Skin of body (tissue), 2 donors: Measurements from ENCODE around the gene SYK. TPM values are rescaled to one million over a fixed set of nuclear protein-coding genes. Genes with fewer than 3 reads are reported as not detected.
"Not testable (repeated sequence)": the region's sequence is repeated elsewhere in the genome, so short reads cannot be mapped to it uniquely, and the experiment has no call there.

Experiments
- DNase-seq: peaks from one replicate; lab custom pipeline; 2025; lab: John Stamatoyannopoulos, UW
- total RNA-seq: library from RNA; depleted of rRNA; stranded (reverse); fragments of >200 nt; gene quantifications from one replicate; pipeline ENCODE4 v1.2.3, GENCODE V29; 2014

SYK gene
- total RNA-seq, 1 donor from 2014 or later, result 10.2 TPM

DNA sequence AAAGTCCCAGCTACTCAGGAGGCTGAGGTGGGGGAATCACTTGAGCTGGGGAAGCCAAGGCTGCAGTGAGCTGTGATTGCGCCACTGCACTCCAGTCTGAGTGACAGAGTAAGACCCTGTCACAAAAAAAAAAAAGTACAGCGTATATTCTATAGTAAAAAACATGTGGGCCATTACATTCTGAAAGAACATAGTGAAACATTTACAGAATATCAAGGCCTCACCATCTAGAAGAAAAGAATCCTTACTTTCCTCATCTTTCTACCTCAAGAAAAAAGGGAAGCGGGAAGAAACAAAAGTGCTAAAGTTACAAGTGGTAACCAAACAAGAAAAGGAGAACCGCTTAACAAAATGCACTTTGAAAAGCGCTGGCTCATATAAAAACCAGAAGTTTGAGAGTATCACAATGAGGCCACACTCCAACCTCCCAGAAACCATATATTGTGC lies 5.7 kb upstream of the SYK start:
- DNase-seq, result no peak

DNA sequence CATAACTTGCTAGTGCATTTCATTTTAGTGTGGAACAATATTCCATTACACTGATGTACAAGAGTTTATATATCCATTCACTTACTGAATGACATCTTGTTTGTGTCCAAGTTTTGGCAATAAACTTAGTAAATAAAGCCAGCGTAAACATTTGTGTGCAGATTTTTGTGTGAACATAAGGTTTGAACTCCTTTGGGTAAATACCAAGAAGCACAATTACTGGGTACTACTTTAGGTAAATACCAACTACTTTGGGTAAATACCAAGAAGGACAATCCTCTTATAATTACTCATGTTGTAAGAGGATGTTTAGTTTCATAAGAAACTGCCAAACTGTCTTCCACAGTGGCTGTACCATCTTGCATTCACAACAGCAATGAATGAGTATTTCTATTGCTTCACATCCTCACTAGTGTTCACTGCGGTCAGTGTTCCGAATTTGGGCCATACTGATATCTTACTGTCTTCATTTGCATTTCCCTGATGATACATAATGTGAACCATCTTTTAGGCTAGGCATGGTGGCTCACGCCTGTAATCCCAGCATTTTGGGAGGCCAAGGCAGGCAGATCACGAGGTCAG lies 2.3 kb upstream of the SYK start:
- DNase-seq, result no peak

GRCh38 chr9:90801973-90802322 lies 329 bp downstream of the SYK start:
- no peak for DNase-seq

DNA sequence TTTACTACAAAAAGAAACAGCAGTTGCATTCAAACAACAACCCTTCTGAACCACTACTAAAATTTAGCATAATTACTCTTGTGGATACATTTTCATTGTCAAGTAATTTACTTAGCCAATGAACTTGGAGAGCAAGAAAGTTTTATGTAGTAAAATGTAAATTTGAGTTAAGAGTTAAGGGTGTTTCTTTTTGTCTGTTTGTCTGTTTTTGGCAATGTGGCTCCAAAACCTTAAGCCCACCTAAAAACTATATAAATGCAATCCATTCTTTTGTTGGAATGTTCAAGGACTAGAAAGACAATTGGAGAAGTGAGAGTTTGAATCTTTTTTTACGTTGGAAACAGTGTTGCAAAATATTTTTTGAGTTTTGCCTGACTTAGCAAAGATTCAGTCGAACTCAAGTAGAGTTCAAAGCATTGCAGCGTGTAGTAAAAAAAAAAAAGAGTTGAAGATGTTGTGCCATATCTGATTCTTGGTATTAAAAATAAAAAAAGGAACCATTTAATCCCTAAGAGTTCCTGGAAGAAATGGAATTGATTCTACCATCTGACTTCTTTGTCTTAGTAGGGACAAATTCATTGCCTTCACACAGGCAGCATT lies 867 bp downstream of the SYK start:
- DNase-seq, result no peak

DNA sequence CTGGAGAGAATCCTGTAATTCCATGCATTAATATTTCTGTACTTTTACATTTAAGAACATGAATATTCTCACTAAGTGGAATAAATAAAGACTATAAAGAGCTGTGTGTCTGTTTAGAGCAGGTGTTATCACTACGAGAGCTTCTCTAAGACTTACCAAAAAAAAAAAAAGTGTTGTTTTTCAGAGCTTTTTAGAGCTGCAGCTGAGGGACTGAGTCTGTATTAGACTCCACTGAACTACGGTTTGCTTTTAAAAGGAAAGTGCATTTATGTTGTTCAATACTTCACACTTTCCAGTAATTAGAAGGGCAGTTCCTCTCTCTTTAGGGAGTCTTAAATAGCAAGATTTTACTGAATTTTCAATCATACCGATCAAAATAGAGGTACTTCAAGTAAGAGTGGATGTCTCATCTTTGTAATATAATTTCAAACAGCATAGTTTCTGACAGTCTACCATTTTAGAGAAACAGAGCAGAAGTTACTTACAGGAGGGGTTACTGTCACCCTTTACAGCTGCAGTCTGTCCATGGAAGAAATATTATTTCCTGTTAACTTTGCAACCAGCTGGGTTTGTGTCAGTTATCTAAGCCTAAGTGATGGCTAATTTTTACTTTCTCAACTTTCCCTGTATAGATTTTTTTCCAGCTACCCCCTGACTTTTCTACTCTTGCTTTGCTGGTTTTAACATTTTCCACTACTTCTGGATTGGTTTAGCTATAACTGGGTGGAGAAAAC lies 2.4 kb downstream of the SYK start:
- DNase-seq, result no peak

GRCh38 chr9:90805006-90805996 lies 3.7 kb downstream of the SYK start:
- DNase-seq, result no peak

GRCh38 chr9:90807006-90807405 lies 5.4 kb downstream of the SYK start:
- DNase-seq, result no peak

DNA sequence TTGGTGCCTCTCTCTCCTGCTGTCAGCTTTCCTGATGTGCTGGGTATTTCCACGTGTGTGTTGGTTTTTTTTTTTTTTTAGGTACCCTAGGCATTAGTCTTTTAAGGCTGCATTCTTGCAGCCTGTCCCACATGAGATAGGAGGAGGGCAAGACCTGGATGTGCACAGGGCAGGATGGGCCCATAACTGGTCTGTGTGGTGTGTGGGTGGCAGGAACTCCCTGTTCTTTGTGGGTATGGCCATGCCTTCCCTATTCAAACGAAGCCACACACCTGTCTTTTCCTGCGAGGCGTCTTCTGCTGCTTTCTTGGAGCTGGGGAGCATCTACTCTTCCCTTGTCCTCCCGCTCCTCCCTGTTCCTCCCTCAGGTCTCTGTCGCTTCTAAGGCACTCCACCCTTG lies 6.8 kb downstream of the SYK start:
- no peak for DNase-seq

DNA sequence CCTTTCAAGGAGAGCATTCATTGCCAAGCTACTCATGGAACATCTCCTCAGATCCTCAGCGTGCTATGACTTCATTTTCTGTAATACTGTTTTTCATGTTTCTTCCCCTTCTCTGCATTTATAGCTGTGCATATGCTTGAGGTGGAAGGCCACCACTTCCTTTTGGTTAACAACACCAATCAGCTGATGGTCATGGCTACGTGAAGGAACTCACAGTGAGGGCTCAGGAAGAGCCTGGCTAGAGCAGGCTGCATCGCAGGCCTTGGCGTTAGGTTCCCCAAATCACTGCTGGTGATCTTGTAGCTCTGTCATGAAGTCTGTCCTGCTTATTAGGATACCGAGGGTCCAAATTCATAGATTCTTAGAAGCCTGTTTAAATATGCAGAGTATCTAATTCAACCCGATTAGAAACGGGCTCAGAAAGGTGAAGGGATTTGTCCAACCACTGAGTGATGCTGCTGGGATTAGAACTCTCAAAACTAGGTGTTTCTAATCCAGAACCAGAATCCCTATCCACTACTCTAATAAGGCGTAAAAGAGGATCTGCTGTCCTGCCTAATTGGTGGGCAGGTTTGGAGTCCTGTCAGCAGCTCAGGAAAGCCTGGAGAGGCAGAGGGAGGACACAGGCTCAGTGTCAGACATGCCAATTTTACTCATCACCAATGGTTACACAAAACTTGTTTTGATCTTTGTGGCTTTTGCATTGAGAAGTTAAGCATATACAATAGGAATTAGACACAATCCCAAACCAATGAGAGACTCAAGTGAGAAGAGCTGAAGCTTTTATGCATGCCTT lies 7.5 kb downstream of the SYK start:
- no peak for DNase-seq

- no peak for DNase-seq
These were observed 9.1 kb downstream of the SYK start for GRCh38 chr9:90810691-90811090.

- DNase-seq, result no peak
These were observed 11.4 kb downstream of the SYK start for GRCh38 chr9:90813046-90813445.

- no peak for DNase-seq
These were observed 11.9 kb downstream of the SYK start for GRCh38 chr9:90813523-90813922.

GRCh38 chr9:90814355-90814754 lies 12.7 kb downstream of the SYK start:
- no peak for DNase-seq

DNA sequence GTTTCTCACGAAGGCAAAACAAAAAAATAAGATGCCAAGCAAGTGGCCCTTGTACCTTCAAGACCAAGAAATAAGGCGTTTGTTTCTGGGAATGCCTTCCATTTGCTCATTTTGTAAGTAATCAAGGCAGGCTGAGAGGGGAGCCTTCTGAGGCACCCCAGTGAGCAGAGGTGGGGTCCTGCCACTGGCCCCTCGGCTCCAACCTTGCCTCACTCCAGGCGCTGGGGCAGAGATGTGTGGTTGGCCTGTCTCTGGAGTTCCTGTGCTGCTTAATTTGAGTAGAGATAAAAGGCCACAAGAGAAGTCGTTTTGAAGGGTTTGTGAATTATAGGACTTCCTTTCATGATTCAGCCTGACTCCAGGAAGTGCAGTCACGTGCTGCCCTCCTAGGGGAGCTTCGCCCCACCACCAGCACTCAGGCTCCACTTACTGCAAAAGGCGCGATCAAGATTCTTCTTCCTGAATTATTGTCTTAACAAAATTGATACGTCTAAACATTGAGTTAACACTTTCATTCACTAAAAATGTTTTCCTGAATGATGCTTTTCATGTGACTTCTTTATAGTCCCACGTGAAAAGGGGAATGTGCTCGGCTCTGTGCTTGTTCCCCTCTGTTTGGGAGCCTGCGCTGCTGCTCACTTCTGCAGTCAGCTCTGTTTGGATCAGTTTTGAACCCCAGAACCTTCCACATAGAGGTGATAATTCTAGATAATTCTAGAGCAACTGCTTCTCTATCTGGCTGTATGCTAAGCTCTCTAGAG lies 13.7 kb downstream of the SYK start:
- no peak for DNase-seq

DNA sequence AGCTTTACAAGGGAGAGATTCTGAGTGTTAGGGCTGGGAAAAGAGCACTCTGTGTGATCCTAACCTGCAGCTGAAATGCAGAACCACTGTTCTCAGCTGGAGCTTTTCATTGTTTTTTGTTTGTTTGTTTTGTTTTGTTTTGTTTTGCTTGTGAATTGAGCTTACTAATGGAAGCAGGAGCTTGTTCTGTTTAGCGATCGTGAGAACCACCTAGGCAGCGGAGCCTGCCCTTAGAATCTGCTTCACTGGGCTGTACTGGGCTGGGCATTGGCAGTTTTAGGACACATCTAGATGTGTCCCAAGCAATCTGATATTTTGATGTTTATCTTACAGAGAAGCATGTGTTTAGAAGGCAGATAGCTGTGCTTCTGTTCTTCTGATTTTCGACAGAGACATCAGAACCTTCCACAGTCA lies 14.3 kb downstream of the SYK start:
- no peak for DNase-seq

DNA sequence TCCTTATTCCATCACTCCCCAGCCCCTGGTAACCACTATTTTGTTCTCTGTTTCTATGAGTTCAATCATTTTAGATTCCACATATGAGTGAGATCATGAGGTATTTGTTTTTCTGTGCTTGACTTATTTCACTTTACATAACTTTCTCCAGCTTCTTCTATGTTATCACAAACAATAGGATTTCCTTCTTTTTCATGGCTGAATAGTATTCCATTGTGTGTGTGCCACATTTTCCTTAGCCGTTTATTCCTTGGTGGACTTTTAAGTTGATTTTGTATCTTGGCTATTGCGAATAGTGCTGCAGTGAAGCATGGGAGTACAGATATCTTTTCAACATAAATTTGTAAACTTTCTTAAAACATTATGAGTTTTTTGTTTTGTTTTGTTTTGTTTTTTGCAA lies 15.1 kb downstream of the SYK start:
- DNase-seq, result no peak

- DNase-seq, result no peak
These were observed 16.7 kb downstream of the SYK start for GRCh38 chr9:90818279-90818678.

DNA sequence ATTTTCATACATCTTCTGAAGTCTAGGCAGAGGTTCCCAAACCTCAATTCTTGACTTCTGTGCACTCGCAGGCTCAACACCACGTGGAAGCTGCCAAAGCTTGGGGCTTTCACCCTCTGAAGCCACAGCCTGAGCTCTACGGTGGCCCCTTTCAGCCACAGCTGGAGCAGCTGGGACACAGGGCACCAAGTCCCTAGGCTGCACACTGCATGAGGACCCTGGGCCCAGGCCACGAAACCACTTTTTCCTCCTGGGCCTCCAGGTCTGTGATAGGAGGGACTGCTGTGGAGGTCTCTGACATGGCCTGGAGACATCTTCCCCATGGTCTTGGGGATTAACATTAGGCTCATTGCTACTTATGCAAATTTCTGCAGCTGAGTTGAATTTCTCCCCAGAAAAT lies 18.8 kb downstream of the SYK start:
- not testable (repeated sequence) for DNase-seq

- DNase-seq, result not testable (repeated sequence)
These were observed 19.6 kb downstream of the SYK start for GRCh38 chr9:90821236-90821635.

- no peak for DNase-seq
These were observed 20.1 kb downstream of the SYK start for GRCh38 chr9:90821697-90822096.
